ENCODE measurements around the gene HBG1.
"Not testable (repeated sequence)": the region's sequence is repeated elsewhere in the genome, so short reads cannot be mapped to it uniquely, and the experiment has no call there.

DNA sequence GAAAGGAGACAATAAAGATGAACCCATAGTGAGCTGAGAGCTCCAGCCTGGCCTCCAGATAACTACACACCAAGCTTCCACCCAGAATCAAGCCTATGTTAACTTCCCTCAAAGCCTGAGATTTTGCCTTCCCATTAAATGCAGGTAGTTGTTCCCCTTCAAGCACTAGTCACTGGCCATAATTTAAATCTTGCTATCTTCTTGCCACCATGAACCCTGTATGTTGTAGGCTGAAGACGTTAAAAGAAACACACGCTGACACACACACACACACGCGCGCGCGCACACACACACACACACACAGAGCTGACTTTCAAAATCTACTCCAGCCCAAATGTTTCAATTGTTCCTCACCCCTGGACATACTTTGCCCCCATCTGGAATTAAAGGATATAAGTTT is 1.2 kb downstream of the HBG1 start:
- not testable (repeated sequence) for TF ChIP-seq CTCF, POLR2A (IDR thresholded peaks at IDR 0.05)

Data from uterus (tissue), 2 donors.